Esophagus squamous epithelium (tissue), 5 donors: ENCODE measurements around the gene METTL21C. TPM values are rescaled to one million over a fixed set of nuclear protein-coding genes. Genes with fewer than 3 reads are reported as not detected.

Experiments used
- DNase-seq: peaks from one replicate; lab custom pipeline; 2025; lab: John Stamatoyannopoulos, UW
- H3K27ac ChIP-seq, 4 donors: fragments of 200-600 bp; sonication (generic); one replicate each; pipeline ENCODE4 v1.5.1; 2016 to 2019; ENCODE audit warnings: mild to moderate bottlenecking in 1 of 4
- H3K27me3 ChIP-seq, 4 donors: fragments of 200-600 bp; sonication (generic); 1 replicate in 3 of 4; 2 replicates in 1 of 4; pipeline versions ENCODE4 v1.5.1 to v1.6.0; 2017 to 2021; ENCODE audit warnings: antibody characterized with exemption in 1 of 4
- H3K36me3 ChIP-seq, 3 donors: fragments of 200-600 bp; sonication (generic); one replicate each; pipeline ENCODE4 v1.5.1; 2016 to 2019
- H3K4me1 ChIP-seq, 3 donors: fragments of 200-600 bp; sonication (generic); one replicate each; pipeline ENCODE4 v1.5.1; 2017 to 2019
- H3K4me3 ChIP-seq, 4 donors: fragments of 200-600 bp; sonication (generic); 1 replicate in 3 of 4; 2 replicates in 1 of 4; pipeline ENCODE4 v1.5.1; 2016 to 2019; ENCODE audit warnings: mild to moderate bottlenecking in 2 of 4, moderate library complexity in 1 of 4
- H3K9me3 ChIP-seq, 3 donors: fragments of 200-600 bp; sonication (generic); one replicate each; pipeline ENCODE4 v1.5.1; 2016 to 2019
- POLR2A ChIP-seq, 4 donors: fragments of 450-650 bp; IDR thresholded peaks; one replicate each; pipeline ENCODE4 v1.6.1; 2017; ENCODE audit warnings: antibody characterized with exemption in 4 of 4, mild to moderate bottlenecking in 4 of 4, moderate library complexity in 3 of 4
- WGBS, 2 donors: methylation state at CpG; one replicate each; pipeline ENCODE4 v1.1.5; 2018; 5-methylcytosine and 5-hydroxymethylcytosine counted together
- intact Hi-C: fragments of 100-400 bp; cut with DNase I; formaldehyde crosslinking; loops from one replicate; pipeline ENCODE4 v1.15.0; 2022
- total RNA-seq, 4 donors: library from RNA; depleted of rRNA; stranded (reverse); fragments of >200 nt; gene quantifications; one replicate each; pipeline ENCODE4 v1.1.0, GENCODE V29; 2016
- TF ChIP-seq, protein P1 (sequence below), 6 experiments: fragments of 450-650 bp in 4 of 6; fragments of 200-600 bp in 2 of 6; sonication (generic) in 2 of 6; IDR thresholded peaks; one replicate each; pipeline ENCODE4 v1.5.1; 2016 to 2019; ENCODE audit warnings: antibody characterized with exemption in 6 of 6, mild to moderate bottlenecking in 4 of 6, moderate library complexity in 4 of 6
- donor health status: DM: yes; HTN: yes; CAD: no.

Gene METTL21C
- total RNA-seq, 4 donors from 2014 or later, result not detected

DNA sequence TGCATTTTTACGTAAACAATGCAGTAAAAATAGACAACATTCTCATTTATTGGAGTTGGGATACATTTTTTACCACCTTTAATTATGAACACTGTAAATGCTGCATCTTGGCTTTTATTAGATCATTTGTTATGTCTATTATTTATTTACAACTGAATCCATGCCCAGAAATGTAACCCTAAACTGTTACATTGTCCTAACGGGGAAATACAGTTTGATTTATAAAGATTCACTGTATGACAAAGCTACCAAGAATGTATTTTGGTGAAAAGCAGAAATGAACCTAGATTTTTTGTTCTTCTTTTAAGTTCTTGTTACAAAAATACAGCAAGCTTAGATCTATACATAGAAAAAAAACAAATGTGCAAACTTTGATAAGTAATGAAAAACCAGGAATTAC lies 1.1 kb downstream of the METTL21C start:
- intact Hi-C loops, result no loop called here
- Histone ChIP-seq H3K9me3 (peaks cover 0 to 6% (median 0%) of the 10 kb centered on the region in 3 donors), H3K36me3 (no peaks in the 10 kb centered on the region), H3K4me1 (no peaks in the 10 kb centered on the region), H3K4me3 (no peak overlapping the region), H3K27ac (no peak overlapping the region), H3K27me3 (peaks cover 0 to 26% (median 0%) of the 10 kb centered on the region in 4 donors)
- no peak for DNase-seq
- 56 to 59% methylated on average over 2 of the region's 2 CpGs for WGBS, 2 donors
- TF ChIP-seq, protein P1, sequence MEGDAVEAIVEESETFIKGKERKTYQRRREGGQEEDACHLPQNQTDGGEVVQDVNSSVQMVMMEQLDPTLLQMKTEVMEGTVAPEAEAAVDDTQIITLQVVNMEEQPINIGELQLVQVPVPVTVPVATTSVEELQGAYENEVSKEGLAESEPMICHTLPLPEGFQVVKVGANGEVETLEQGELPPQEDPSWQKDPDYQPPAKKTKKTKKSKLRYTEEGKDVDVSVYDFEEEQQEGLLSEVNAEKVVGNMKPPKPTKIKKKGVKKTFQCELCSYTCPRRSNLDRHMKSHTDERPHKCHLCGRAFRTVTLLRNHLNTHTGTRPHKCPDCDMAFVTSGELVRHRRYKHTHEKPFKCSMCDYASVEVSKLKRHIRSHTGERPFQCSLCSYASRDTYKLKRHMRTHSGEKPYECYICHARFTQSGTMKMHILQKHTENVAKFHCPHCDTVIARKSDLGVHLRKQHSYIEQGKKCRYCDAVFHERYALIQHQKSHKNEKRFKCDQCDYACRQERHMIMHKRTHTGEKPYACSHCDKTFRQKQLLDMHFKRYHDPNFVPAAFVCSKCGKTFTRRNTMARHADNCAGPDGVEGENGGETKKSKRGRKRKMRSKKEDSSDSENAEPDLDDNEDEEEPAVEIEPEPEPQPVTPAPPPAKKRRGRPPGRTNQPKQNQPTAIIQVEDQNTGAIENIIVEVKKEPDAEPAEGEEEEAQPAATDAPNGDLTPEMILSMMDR (IDR thresholded peaks at IDR 0.05), result no peak
- TF ChIP-seq POLR2A (IDR thresholded peaks at IDR 0.05), result no peak

DNA sequence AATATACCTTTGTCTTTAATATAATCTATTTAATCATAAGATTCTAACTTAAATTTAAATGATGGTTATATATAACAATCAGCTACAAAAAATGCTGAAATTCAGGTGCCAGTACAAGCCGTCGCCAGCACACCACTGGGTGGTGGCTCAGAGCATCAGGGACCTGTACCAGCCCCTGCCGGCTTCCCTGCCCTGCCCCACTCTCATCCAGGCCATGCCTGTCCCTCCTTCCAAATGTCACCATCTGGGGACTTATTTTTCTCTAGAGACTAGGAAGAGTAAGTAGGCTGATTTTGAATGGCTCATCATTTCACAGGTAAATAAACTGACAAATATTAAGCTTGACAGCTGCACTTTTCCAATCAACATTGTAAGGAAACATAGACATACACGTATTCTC lies 1.6 kb downstream of the METTL21C start:
- H3K4me3 ChIP-seq, result no peak overlapping the region
- no peak overlapping the region for H3K27ac ChIP-seq
- intact Hi-C loops, result no loop called here
- no peak for DNase-seq
- 82 to 85% methylated on average over 4 of the region's 4 CpGs for WGBS, 2 donors
- TF ChIP-seq, protein P1 (IDR thresholded peaks at IDR 0.05), result no peak
- no peak for TF ChIP-seq POLR2A (IDR thresholded peaks at IDR 0.05)
- peaks cover 0 to 1% (median 0%) of the 10 kb centered on the region in 3 donors for H3K9me3 ChIP-seq
- H3K36me3 ChIP-seq, result no peaks in the 10 kb centered on the region
- no peaks in the 10 kb centered on the region for H3K4me1 ChIP-seq
- H3K27me3 ChIP-seq, result peaks cover 0 to 31% (median 0%) of the 10 kb centered on the region in 4 donors

DNA sequence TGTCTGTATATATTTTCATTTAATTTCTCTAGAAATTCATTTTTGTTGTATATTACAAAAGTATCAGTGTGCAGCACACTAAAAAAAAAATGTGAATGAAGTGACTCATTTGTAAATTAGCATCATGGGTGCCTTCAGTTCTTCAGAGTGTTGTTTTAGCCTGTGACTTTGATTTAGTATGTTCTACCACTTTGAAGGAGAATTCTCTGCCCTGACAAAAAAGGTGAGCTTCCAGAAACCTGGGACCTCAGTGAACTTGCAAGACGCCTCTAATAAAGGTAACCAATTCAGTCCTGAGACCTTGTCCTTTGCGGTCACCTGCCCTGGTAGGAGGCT lies 2.4 kb downstream of the METTL21C start:
- DNase-seq, result no peak
- 80 to 92% methylated on average over 1 to 2 of the region's 2 CpGs for WGBS, 2 donors
- TF ChIP-seq, protein P1 (IDR thresholded peaks at IDR 0.05), result no peak
- TF ChIP-seq POLR2A (IDR thresholded peaks at IDR 0.05), result no peak
- Histone ChIP-seq H3K9me3 (no peaks in the 10 kb centered on the region), H3K27me3 (peaks cover 0 to 37% (median 0%) of the 10 kb centered on the region in 4 donors), H3K4me1 (peaks cover 0 to 1% (median 0%) of the 10 kb centered on the region in 3 donors), H3K4me3 (no peak overlapping the region), H3K27ac (no peak overlapping the region), H3K36me3 (no peaks in the 10 kb centered on the region)
- intact Hi-C loops, result no loop called here

DNA sequence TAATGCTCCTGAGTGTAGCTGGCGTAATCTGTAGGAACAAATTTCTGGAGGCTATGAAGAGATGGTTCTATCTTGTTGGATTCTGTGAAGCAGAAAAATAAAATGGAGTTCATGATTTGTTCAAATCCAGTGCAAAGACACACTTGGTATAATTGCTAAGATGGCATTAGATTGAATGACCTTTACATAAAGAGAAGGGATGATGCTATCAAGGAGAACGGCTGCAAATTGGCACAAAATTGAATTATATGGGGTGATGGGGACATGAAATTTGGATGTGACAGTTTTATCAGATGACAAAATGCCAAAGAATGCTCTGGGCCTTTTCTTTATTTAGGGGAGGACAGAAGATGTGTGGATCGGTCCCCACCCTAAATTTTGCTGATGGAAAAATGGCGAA lies 4.0 kb downstream of the METTL21C start:
- no peak overlapping the region for H3K4me3 ChIP-seq

DNA sequence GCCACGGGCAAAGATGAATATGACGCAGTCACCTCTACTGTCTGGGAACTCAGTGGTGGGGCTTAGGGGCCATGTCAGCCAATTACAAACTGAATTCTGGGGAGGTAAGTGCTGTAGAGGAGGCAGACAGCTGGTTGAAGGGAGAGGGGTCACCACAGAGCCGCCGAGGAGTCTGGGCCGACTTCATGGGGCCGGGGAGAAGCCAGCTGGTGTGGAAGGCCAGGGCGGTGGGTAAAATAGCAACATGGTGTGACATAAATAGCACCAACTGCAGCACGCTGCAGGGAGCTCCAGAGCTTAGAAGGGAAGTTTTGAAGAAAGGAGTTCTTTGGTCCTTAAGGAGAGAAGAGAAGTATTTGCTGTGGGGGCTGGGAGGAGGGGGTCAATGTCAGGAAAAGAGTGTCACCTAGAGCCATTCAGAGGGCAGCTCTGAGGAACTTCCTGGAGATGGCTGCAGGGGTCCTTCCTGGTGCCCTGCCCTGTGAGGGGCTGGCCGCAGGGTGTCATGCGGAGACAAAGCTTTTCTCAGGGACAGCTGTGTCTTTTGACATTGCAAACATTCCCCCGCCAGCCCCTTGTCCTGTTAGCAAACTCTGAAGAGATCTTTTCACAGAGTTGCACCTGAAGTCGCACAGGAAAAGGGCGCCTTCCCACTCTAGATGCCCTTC lies 6.4 kb downstream of the METTL21C start:
- whole genome bisulfite sequencing, 2 donors, result 65 to 69% methylated on average over 10 to 11 of the region's 13 CpGs
- Histone ChIP-seq H3K27me3 (peaks cover 0 to 34% (median 0%) of the 10 kb centered on the region in 4 donors), H3K36me3 (no peaks in the 10 kb centered on the region), H3K9me3 (no peaks in the 10 kb centered on the region), H3K4me1 (peaks cover 0 to 5% (median 0%) of the 10 kb centered on the region in 3 donors), H3K27ac (no peak overlapping the region), H3K4me3 (no peak overlapping the region)
- intact Hi-C loops, result no loop called here
- no peak for DNase-seq
- TF ChIP-seq POLR2A (IDR thresholded peaks at IDR 0.05), result no peak
- TF ChIP-seq, protein P1 (IDR thresholded peaks at IDR 0.05), result no peak

More for the DNA sequence above, 4.0 kb downstream of the METTL21C start:
- TF ChIP-seq, protein P1 (IDR thresholded peaks at IDR 0.05), result no peak
- no peak for TF ChIP-seq POLR2A (IDR thresholded peaks at IDR 0.05)
- no peak overlapping the region for H3K27ac ChIP-seq
- intact Hi-C loops, result no loop called here
- no peaks in the 10 kb centered on the region for H3K36me3 ChIP-seq
- H3K9me3 ChIP-seq, result no peaks in the 10 kb centered on the region
- 87% methylated on average over 4 of the region's 4 CpGs for WGBS, 2 donors
- H3K27me3 ChIP-seq, result peaks cover 0 to 37% (median 0%) of the 10 kb centered on the region in 4 donors
- no peak for DNase-seq
- H3K4me1 ChIP-seq, result peaks cover 0 to 5% (median 0%) of the 10 kb centered on the region in 3 donors
